Stimulated activated memory B cell treated with anti-CD40 and anti-IgM and Interleukin-4, amounts not matched to agents 10 μg/mL and 1 μg/mL and 100 μg/mL, for 72 hours (primary cell): ENCODE data around the gene QRICH1.

Experiments used
- ATAC-seq: fragments of 150-1000 bp; cut with Tn5 transposase; 2 replicates; pipeline ENCODE4 v1.10.0; 2021
- H3K27ac Mint-ChIP-seq: one replicate; pipeline ENCODE4 v1.8.0; 2022; ENCODE audit warnings: mild to moderate bottlenecking, mixed read lengths
- H3K27me3 Mint-ChIP-seq: one replicate; pipeline ENCODE4 v1.8.0; 2022; ENCODE audit warnings: mixed read lengths
- H3K36me3 Mint-ChIP-seq: one replicate; pipeline ENCODE4 v1.8.0; 2022; ENCODE audit warnings: mixed read lengths
- H3K4me1 Mint-ChIP-seq: one replicate; pipeline ENCODE4 v1.8.0; 2022; ENCODE audit warnings: mixed read lengths
- H3K4me3 Mint-ChIP-seq: one replicate; pipeline ENCODE4 v1.8.0; 2022; ENCODE audit warnings: mild to moderate bottlenecking, moderate library complexity, mixed read lengths
- H3K9me3 Mint-ChIP-seq: one replicate; pipeline ENCODE4 v1.8.0; 2022; ENCODE audit warnings: mixed read lengths

Gene QRICH1

GRCh38 chr3:49028673-49029562 is 65.0 kb downstream of the QRICH1 start, which contains the start of gene IMPDH2:
Gene IMPDH2 (minus strand): TSS chr3:49029398. CDS start chr3:49029350, 48 bp downstream.
- peaks cover 60% of the 10 kb centered on the region for H3K4me1 Mint-ChIP-seq
- ATAC-seq: peak; percentile 94
- peak within 1 kb of the TSS; percentile 96 for H3K27ac Mint-ChIP-seq
- H3K4me3 Mint-ChIP-seq: peak within 1 kb of the TSS; percentile 92
- no peaks in the 10 kb centered on the region for H3K27me3 Mint-ChIP-seq
- H3K36me3 Mint-ChIP-seq: peaks cover 65% of the 10 kb centered on the region
- no peaks in the 10 kb centered on the region for H3K9me3 Mint-ChIP-seq

DNA sequence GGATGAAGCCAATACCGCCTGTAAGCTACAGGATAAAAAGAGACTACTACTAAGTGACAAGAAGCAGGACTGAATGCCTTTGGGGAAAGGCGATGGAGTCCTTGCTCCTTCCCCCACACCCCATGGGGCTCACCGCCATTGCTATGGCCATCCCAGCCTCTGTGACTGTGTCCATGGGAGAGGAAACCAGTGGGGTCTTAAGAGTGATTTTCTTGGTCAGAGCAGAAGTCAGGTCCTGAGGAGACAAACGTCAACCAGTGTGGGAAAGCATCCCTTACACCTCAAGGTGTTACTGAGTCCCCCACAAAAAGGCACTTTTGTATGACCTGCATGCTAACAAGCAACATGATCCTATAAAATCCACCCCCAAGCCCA is 65.6 kb downstream of the QRICH1 start:
- peaks cover 66% of the 10 kb centered on the region for H3K4me1 Mint-ChIP-seq
- peaks cover 71% of the 10 kb centered on the region for H3K36me3 Mint-ChIP-seq
- peak overlapping the region; percentile 96 for H3K27ac Mint-ChIP-seq
- ATAC-seq: no peak
- peak overlapping the region; percentile 92 for H3K4me3 Mint-ChIP-seq
- H3K9me3 Mint-ChIP-seq: no peaks in the 10 kb centered on the region
- no peaks in the 10 kb centered on the region for H3K27me3 Mint-ChIP-seq

- Mint-ChIP-seq H3K9me3 (no peaks in the 10 kb centered on the region), H3K4me3 (peak overlapping the region; percentile 92), H3K27ac (peak overlapping the region; percentile 96), H3K27me3 (no peaks in the 10 kb centered on the region), H3K4me1 (peaks cover 73% of the 10 kb centered on the region), H3K36me3 (peaks cover 78% of the 10 kb centered on the region)
- no peak for ATAC-seq
These were observed 66.2 kb downstream of the QRICH1 start for GRCh38 chr3:49027634-49028033.

DNA sequence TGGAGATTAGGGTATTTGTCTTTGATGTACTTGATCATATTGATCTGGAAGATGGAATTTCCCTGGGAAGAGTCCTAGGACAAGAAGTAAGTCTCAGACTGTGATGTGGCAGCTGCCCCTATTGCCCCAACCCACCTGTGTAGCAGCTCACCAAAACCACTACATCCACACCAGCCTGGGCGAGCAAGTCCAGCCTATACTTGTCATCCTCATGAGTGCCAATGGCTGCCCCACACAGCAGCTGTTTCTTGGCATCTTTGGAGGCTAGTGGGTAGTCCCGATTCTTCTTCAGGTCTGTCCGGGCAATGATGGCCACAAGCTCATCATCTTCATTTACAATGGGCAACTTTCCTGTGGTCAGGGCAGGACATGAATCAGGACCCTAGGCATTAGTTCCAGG is 67.3 kb downstream of the QRICH1 start:
- Mint-ChIP-seq H3K4me3 (peak overlapping the region; percentile 13), H3K27ac (peak overlapping the region; percentile 96), H3K36me3 (peaks cover 74% of the 10 kb centered on the region), H3K4me1 (peaks cover 77% of the 10 kb centered on the region), H3K9me3 (no peaks in the 10 kb centered on the region), H3K27me3 (no peaks in the 10 kb centered on the region)
- ATAC-seq: no peak

GRCh38 chr3:49025793-49026520 is 67.9 kb downstream of the QRICH1 start:
- ATAC-seq: no peak
- Mint-ChIP-seq H3K27ac (peak overlapping the region; percentile 96), H3K36me3 (peaks cover 68% of the 10 kb centered on the region), H3K4me3 (peak overlapping the region; percentile 42), H3K27me3 (no peaks in the 10 kb centered on the region), H3K9me3 (no peaks in the 10 kb centered on the region), H3K4me1 (peaks cover 77% of the 10 kb centered on the region)

DNA sequence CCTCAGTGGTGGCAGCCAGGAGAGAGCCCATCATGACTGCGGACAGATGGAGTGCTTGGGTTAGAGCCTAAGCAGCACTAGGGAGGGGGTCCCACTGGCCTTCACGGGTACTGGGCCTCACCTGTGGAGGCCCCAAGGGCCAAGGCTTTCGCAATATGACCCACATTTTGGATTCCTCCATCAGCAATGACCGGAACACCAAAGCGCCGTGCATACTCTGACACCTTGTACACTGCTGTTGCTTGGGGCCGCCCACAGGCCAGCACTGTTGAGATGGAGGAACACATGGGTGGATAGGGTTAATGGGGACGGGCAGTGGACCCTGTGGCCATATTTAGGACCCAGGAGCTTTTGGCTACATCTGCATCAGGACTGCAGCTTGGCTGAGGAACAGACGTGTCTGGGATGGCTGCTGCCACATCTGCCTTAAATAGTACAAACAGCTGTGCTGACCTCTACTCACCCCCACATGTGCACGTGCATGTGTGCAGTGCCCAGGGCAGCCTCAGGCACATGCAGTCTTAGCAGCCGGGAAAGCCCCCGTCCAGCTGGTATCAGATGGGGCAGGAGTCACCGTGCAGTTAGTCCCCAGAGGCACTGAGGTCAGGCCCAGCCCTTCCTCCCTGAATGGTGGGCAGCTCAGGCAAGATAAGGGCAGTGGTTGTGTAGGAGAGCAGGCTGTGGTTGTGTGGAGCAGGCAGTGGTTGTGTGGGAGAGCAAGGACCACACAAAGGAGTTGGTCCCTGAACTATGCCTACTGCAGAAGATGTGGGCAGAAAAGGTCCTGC is 68.7 kb downstream of the QRICH1 start:
- ATAC-seq: peak; percentile 51
- Mint-ChIP-seq H3K4me3 (peak overlapping the region; percentile 42), H3K4me1 (peaks cover 82% of the 10 kb centered on the region)

DNA sequence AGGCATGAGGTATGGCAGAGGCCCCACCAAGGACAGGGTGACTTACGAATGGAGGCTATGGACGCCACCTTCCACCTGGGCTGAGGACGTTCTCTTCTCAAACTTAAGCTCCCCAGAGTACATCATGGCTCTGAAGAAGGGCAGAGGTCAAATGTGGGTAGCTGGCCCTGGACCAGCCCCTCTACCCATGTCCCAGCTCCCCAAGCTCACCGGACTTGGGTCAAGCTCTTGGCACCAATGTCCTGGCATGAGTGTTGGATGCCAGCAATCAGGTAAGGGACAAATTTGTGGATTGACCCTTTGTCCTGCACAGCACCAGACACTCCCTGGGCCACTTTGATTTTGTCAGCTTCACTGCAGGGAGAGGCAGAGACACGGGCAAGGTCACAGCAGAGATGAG is 69.4 kb downstream of the QRICH1 start:
- no peaks in the 10 kb centered on the region for H3K27me3 Mint-ChIP-seq
- no peak overlapping the region for H3K4me3 Mint-ChIP-seq
- H3K27ac Mint-ChIP-seq: peak overlapping the region; percentile 96
- no peak for ATAC-seq
- H3K36me3 Mint-ChIP-seq: peaks cover 65% of the 10 kb centered on the region
- H3K4me1 Mint-ChIP-seq: peaks cover 84% of the 10 kb centered on the region
- H3K9me3 Mint-ChIP-seq: no peaks in the 10 kb centered on the region

More for the DNA sequence above, 68.7 kb downstream of the QRICH1 start:
- Mint-ChIP-seq H3K36me3 (peaks cover 65% of the 10 kb centered on the region), H3K27ac (peak overlapping the region; percentile 96), H3K27me3 (no peaks in the 10 kb centered on the region), H3K9me3 (no peaks in the 10 kb centered on the region)

DNA sequence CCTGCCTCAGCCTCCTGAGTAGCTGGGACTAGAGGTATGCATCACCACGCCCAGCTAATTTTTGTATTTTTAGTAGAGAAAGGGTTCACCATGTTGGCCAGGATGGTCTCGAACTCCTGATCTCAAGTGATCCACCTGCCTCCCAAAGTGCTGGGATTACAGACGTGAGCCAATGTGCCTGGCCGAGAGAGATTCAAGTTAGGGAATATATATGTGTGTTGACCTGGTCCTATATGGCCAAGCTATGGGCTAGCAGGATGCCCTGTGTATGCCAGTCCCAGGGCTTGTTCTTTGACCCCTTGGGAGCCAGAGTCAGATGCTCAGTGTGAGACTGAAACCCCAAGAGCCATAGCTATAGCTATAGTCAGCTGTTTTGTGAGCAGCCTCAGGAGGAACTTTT is 70.1 kb downstream of the QRICH1 start:
- Mint-ChIP-seq H3K4me1 (peaks cover 83% of the 10 kb centered on the region), H3K27ac (peak overlapping the region; percentile 96), H3K27me3 (no peaks in the 10 kb centered on the region), H3K4me3 (peak overlapping the region; percentile 88), H3K36me3 (peaks cover 65% of the 10 kb centered on the region), H3K9me3 (no peaks in the 10 kb centered on the region)
- no peak for ATAC-seq

- peaks cover 56% of the 10 kb centered on the region for H3K36me3 Mint-ChIP-seq
- H3K4me3 Mint-ChIP-seq: peak overlapping the region; percentile 88
- H3K4me1 Mint-ChIP-seq: peaks cover 76% of the 10 kb centered on the region
- peak overlapping the region; percentile 96 for H3K27ac Mint-ChIP-seq
- ATAC-seq: no peak
- no peaks in the 10 kb centered on the region for H3K9me3 Mint-ChIP-seq
- H3K27me3 Mint-ChIP-seq: no peaks in the 10 kb centered on the region
These were observed 71.1 kb downstream of the QRICH1 start for GRCh38 chr3:49022688-49023171.

- peak within 1 kb of the TSS; percentile 88 for H3K4me3 Mint-ChIP-seq
- peaks cover 76% of the 10 kb centered on the region for H3K4me1 Mint-ChIP-seq
- H3K9me3 Mint-ChIP-seq: no peaks in the 10 kb centered on the region
- H3K27me3 Mint-ChIP-seq: no peaks in the 10 kb centered on the region
- ATAC-seq: peak; percentile 83
- peak within 1 kb of the TSS; percentile 96 for H3K27ac Mint-ChIP-seq
- H3K36me3 Mint-ChIP-seq: peaks cover 49% of the 10 kb centered on the region
These were observed 71.8 kb downstream of the QRICH1 start, which contains the start of gene NDUFAF3 for GRCh38 chr3:49021813-49022687. Gene NDUFAF3 (plus strand): TSS chr3:49022121. CDS start chr3:49022145, 24 bp downstream.

DNA sequence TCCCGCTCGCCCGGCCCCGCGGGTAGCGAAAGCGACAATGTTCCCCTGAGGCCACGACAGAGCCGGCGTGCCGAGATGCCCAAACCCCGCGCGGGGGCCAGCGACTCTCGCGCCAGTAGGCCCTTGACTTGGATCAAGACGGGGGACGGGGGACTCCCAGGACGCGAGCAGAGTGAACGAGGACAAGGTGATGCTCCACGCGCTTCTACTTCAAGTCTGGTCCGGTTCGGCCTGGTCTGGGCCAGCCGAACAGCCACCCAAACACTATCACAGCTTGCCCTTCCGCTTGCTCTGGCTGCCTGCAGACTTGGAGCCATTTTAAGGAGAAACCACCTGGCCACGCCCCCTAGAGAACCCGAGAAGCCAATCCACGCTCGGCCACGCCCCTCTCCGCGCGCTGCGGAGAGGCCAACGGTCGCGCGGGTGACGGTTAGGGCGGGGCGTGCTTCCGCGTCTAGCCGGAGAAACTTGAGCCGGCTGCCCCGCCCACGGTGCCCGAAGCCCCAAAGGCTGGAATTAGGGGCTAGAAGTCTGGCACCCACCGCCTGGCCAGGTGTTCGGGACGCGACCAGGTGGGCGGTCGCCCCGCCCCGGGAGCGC is 72.6 kb downstream of the QRICH1 start:
- Mint-ChIP-seq H3K36me3 (peaks cover 42% of the 10 kb centered on the region), H3K9me3 (no peaks in the 10 kb centered on the region), H3K27me3 (no peaks in the 10 kb centered on the region), H3K4me1 (peaks cover 73% of the 10 kb centered on the region), H3K27ac (peak overlapping the region; percentile 96), H3K4me3 (peak overlapping the region; percentile 88)
- peak; percentile 78 for ATAC-seq

- H3K9me3 Mint-ChIP-seq: no peaks in the 10 kb centered on the region
- H3K36me3 Mint-ChIP-seq: peaks cover 38% of the 10 kb centered on the region
- peak; percentile 1 for ATAC-seq
- H3K4me1 Mint-ChIP-seq: peaks cover 66% of the 10 kb centered on the region
- peak overlapping the region; percentile 88 for H3K4me3 Mint-ChIP-seq
- peak overlapping the region; percentile 96 for H3K27ac Mint-ChIP-seq
- no peaks in the 10 kb centered on the region for H3K27me3 Mint-ChIP-seq
These were observed 73.3 kb downstream of the QRICH1 start for GRCh38 chr3:49020330-49021212.

DNA sequence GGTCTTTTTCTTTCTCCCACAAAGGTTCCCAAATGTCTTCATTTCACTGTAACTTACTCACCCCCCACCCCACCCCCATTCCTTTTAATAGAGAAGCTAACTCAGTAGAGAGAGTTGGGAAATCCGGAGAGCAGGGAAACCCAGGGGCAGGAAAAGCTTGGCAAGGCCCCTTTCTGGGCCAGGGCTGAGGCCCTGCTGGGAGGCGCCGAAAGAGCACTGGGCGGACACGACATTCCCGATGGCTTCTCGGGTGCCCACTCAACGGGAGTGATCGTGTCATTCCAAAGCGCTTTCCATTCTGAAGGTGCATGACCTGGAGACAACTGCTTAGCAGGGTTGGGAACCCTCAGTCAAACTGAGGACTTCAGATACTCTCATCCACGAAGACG is 73.9 kb downstream of the QRICH1 start:
- Mint-ChIP-seq H3K27me3 (no peaks in the 10 kb centered on the region), H3K4me3 (peak overlapping the region; percentile 88), H3K9me3 (no peaks in the 10 kb centered on the region), H3K4me1 (peaks cover 63% of the 10 kb centered on the region), H3K27ac (peak overlapping the region; percentile 96), H3K36me3 (peaks cover 38% of the 10 kb centered on the region)
- ATAC-seq: no peak
